GM12878 (cell line): ENCODE measurements around the gene NOL7. TPM values are rescaled to one million over a fixed set of nuclear protein-coding genes. Genes with fewer than 3 reads are reported as not detected.

Experiments used
- CBFB ChIP-seq: IDR thresholded peaks from 2 replicates; pipeline ENCODE4 v1.6.1; 2016; ENCODE audit warnings: antibody characterized with exemption, low read depth
- CEBPB ChIP-seq, 2 experiments: fragments of 150-350 bp in 1 of 2; IDR thresholded peaks; 2 replicates each; pipeline ENCODE4 v1.6.1; 2012 to 2014; ENCODE audit warnings: low read depth in 2 of 2, low read length in 2 of 2, borderline replicate concordance in 1 of 2, inconsistent platforms in 1 of 2
- CHD2 ChIP-seq: IDR thresholded peaks from 2 replicates; pipeline ENCODE4 v1.6.1; 2011; ENCODE audit warnings: low read depth, low read length, improper control_type of control experiment, borderline replicate concordance
- CHD4 ChIP-seq: fragments of 200-600 bp; sonication (generic); IDR thresholded peaks from 2 replicates; pipeline ENCODE4 v1.6.1; 2016; ENCODE audit warnings: mild to moderate bottlenecking
- DPF2 ChIP-seq: fragments of 450-650 bp; IDR thresholded peaks from 2 replicates; pipeline ENCODE4 v1.6.1; 2017; ENCODE audit warnings: mild to moderate bottlenecking
- GATAD2B ChIP-seq: fragments of 450-650 bp; conservative IDR thresholded peaks from 2 replicates; pipeline ENCODE4 v1.6.1; 2017; ENCODE audit warnings: low read depth, mild to moderate bottlenecking, moderate library complexity
- JUND ChIP-seq: IDR thresholded peaks from 2 replicates; pipeline ENCODE4 v1.6.1; 2012; ENCODE audit warnings: low read depth, mild to moderate bottlenecking, low read length, improper control_type of control experiment, moderate library complexity
- KDM1A ChIP-seq: fragments of 200-600 bp; sonication (generic); IDR thresholded peaks from 2 replicates; pipeline ENCODE4 v1.6.1; 2016; ENCODE audit warnings: borderline replicate concordance
- RAD51 ChIP-seq: fragments of 450-650 bp; IDR thresholded peaks from 2 replicates; pipeline ENCODE4 v1.6.1; 2016; ENCODE audit warnings: moderate library complexity, mild to moderate bottlenecking, inconsistent platforms
- SIN3A ChIP-seq: IDR thresholded peaks from 2 replicates; pipeline ENCODE4 v1.6.1; 2012; ENCODE audit warnings: low read depth, low read length, improper control_type of control experiment
- SMC3 ChIP-seq: IDR thresholded peaks from 2 replicates; pipeline ENCODE4 v1.6.1; 2011; ENCODE audit warnings: low read length, improper control_type of control experiment, borderline replicate concordance
- ZNF207 ChIP-seq: fragments of 450-650 bp; IDR thresholded peaks from 2 replicates; pipeline ENCODE4 v1.6.1; 2014; ENCODE audit warnings: antibody characterized with exemption, mild to moderate bottlenecking, borderline replicate concordance
- ZZZ3 ChIP-seq: IDR thresholded peaks from 2 replicates; pipeline ENCODE4 v1.6.1; 2011; ENCODE audit warnings: low read depth; ENCODE audit not compliant: control insufficient read depth, insufficient read length
- polyA plus RNA-seq, 11 experiments: library from polyadenylated mRNA; depleted of rRNA in 4 of 11; unstranded in 6 of 11; stranded (reverse) in 5 of 11; fragments of >200 nt; fragmentation: Nextera tagmentation in 4 of 11; fragmentation: Illumina TruSeq in 1 of 11; extraction: Ambion mirVana in 4 of 11; extraction: Trizol in 1 of 11; gene quantifications; 1 replicate in 1 of 11; 2 replicates in 10 of 11; pipeline versions ENCODE4 v1.2.1 to v1.2.3, GENCODE V29; 2011 to 2016; ENCODE audit warnings: inconsistent platforms in 2 of 11, missing spikeins in 2 of 11, low read depth in 1 of 11
- total RNA-seq, 4 experiments: library from RNA; depleted of rRNA in 3 of 4; stranded (reverse); fragments of >200 nt in 3 of 4; fragmentation: Illumina TruSeq in 1 of 4; extraction: Trizol in 1 of 4; gene quantifications; 2 replicates each; pipeline versions ENCODE4 v1.2.1 to v1.2.3, GENCODE V29; 2013 to 2021
- TF ChIP-seq, protein P1 (sequence below): fragments of 450-650 bp; IDR thresholded peaks from 2 replicates; pipeline ENCODE4 v1.6.1; 2017; ENCODE audit warnings: borderline replicate concordance
- TF ChIP-seq, protein P2 (sequence below), 3 experiments: IDR thresholded peaks in 2 of 3; conservative IDR thresholded peaks in 1 of 3; 2 replicates each; pipeline ENCODE4 v1.5.1; 2011; ENCODE audit warnings: low read depth in 3 of 3, low read length in 3 of 3, mild to moderate bottlenecking in 3 of 3, control low read depth in 2 of 3, moderate library complexity in 2 of 3, inconsistent platforms in 1 of 3, mixed read lengths in 1 of 3; ENCODE audit not compliant: control insufficient read depth in 2 of 3, insufficient read depth in 1 of 3; ENCODE audit errors: extremely low read depth in 1 of 3
- TF ChIP-seq, protein P3 (sequence below): IDR thresholded peaks from 2 replicates; pipeline ENCODE4 v1.6.1; 2012; ENCODE audit warnings: low read depth, low read length, improper control_type of control experiment
- TF ChIP-seq, protein P4 (sequence below): fragments of 150-350 bp; IDR thresholded peaks from 2 replicates; pipeline ENCODE4 v1.6.1; 2016; ENCODE audit warnings: low read depth, low read length
- TF ChIP-seq, protein P5 (sequence below): fragments of 450-650 bp; IDR thresholded peaks from 2 replicates; pipeline ENCODE4 v1.6.1; 2017; ENCODE audit warnings: low read depth, mild to moderate bottlenecking, moderate library complexity

NOL7 gene
- total and polyA plus RNA-seq, 10 of the 15 experiments (the other 5 are each of a cell fraction or from before 2014, with no cell fraction given), result 12.2 to 222 (median 86.2) TPM

DNA sequence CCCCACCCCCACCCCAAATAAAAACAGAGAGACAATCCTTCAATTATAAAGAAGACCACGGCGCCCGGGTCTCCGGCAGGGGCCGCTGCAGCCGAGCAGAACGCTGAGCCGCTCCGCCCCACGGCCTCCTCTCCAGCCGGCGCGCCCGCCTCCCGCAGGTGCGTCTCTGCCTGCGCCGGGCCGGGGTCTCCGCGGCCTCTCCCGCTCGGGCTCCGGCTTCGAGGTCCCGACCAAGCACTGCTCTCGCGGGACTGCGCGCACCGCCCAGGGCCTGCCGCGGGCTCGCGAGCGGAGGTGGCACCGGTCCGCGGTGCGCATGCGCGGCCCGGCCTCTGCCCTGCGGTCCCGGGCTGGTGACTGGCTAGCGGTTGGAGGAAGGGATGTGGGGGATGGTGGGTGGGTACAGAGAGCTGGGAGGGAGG lies 41.0 kb upstream of the NOL7 start (continued):
- TF ChIP-seq SIN3A (peak; percentile 20; the same call in 1 of the 2 replicates), CEBPB (IDR thresholded peaks at IDR 0.05; ENCODE audit: borderline replicate concordance in 1 of 2, low read depth in 2 of 2, low read length in 2 of 2) (no peak), SMC3 (0 out of 2 replicates have a peak, but pooled peaks have one; percentile 23), RAD51 (no peak), GATAD2B (no peak), KDM1A (no peak), JUND (no peak; the same call in 1 of the 2 replicates), CHD4 (no peak), ZNF207 (no peak), DPF2 (peak; percentile 53; the same call in 1 of the 2 replicates), CHD2 (peak; percentile 97), ZZZ3 (no peak), CBFB (no peak)
- TF ChIP-seq, protein P1, sequence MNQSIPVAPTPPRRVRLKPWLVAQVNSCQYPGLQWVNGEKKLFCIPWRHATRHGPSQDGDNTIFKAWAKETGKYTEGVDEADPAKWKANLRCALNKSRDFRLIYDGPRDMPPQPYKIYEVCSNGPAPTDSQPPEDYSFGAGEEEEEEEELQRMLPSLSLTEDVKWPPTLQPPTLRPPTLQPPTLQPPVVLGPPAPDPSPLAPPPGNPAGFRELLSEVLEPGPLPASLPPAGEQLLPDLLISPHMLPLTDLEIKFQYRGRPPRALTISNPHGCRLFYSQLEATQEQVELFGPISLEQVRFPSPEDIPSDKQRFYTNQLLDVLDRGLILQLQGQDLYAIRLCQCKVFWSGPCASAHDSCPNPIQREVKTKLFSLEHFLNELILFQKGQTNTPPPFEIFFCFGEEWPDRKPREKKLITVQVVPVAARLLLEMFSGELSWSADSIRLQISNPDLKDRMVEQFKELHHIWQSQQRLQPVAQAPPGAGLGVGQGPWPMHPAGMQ, result no peak
- TF ChIP-seq, protein P2, sequence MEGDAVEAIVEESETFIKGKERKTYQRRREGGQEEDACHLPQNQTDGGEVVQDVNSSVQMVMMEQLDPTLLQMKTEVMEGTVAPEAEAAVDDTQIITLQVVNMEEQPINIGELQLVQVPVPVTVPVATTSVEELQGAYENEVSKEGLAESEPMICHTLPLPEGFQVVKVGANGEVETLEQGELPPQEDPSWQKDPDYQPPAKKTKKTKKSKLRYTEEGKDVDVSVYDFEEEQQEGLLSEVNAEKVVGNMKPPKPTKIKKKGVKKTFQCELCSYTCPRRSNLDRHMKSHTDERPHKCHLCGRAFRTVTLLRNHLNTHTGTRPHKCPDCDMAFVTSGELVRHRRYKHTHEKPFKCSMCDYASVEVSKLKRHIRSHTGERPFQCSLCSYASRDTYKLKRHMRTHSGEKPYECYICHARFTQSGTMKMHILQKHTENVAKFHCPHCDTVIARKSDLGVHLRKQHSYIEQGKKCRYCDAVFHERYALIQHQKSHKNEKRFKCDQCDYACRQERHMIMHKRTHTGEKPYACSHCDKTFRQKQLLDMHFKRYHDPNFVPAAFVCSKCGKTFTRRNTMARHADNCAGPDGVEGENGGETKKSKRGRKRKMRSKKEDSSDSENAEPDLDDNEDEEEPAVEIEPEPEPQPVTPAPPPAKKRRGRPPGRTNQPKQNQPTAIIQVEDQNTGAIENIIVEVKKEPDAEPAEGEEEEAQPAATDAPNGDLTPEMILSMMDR (IDR thresholded peaks at IDR 0.05 in 2 of 3, conservative IDR thresholded peaks at IDR 0.05 in 1 of 3; ENCODE audit: control insufficient read depth in 2 of 3, extremely low read depth in 1 of 3, insufficient read depth in 1 of 3, low read depth in 3 of 3, low read length in 3 of 3), result peak; percentile 41 to 63 (median 50); a peak in 4 of 6 replicates
- TF ChIP-seq, protein P3, sequence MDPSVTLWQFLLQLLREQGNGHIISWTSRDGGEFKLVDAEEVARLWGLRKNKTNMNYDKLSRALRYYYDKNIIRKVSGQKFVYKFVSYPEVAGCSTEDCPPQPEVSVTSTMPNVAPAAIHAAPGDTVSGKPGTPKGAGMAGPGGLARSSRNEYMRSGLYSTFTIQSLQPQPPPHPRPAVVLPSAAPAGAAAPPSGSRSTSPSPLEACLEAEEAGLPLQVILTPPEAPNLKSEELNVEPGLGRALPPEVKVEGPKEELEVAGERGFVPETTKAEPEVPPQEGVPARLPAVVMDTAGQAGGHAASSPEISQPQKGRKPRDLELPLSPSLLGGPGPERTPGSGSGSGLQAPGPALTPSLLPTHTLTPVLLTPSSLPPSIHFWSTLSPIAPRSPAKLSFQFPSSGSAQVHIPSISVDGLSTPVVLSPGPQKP, result no peak
- TF ChIP-seq, protein P4, sequence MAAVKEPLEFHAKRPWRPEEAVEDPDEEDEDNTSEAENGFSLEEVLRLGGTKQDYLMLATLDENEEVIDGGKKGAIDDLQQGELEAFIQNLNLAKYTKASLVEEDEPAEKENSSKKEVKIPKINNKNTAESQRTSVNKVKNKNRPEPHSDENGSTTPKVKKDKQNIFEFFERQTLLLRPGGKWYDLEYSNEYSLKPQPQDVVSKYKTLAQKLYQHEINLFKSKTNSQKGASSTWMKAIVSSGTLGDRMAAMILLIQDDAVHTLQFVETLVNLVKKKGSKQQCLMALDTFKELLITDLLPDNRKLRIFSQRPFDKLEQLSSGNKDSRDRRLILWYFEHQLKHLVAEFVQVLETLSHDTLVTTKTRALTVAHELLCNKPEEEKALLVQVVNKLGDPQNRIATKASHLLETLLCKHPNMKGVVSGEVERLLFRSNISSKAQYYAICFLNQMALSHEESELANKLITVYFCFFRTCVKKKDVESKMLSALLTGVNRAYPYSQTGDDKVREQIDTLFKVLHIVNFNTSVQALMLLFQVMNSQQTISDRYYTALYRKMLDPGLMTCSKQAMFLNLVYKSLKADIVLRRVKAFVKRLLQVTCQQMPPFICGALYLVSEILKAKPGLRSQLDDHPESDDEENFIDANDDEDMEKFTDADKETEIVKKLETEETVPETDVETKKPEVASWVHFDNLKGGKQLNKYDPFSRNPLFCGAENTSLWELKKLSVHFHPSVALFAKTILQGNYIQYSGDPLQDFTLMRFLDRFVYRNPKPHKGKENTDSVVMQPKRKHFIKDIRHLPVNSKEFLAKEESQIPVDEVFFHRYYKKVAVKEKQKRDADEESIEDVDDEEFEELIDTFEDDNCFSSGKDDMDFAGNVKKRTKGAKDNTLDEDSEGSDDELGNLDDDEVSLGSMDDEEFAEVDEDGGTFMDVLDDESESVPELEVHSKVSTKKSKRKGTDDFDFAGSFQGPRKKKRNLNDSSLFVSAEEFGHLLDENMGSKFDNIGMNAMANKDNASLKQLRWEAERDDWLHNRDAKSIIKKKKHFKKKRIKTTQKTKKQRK, result no peak
- TF ChIP-seq, protein P5, sequence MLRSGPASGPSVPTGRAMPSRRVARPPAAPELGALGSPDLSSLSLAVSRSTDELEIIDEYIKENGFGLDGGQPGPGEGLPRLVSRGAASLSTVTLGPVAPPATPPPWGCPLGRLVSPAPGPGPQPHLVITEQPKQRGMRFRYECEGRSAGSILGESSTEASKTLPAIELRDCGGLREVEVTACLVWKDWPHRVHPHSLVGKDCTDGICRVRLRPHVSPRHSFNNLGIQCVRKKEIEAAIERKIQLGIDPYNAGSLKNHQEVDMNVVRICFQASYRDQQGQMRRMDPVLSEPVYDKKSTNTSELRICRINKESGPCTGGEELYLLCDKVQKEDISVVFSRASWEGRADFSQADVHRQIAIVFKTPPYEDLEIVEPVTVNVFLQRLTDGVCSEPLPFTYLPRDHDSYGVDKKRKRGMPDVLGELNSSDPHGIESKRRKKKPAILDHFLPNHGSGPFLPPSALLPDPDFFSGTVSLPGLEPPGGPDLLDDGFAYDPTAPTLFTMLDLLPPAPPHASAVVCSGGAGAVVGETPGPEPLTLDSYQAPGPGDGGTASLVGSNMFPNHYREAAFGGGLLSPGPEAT, result no peak
